Gastroesophageal sphincter (tissue), 3 donors: ENCODE data around the gene CPHXL2.

ENCODE experiments used
- CTCF ChIP-seq, 4 experiments: fragments of 200-600 bp in 2 of 4; fragments of 450-650 bp in 2 of 4; sonication (generic) in 1 of 4; IDR thresholded peaks; one replicate each; pipeline ENCODE4 v1.5.1; 2017 to 2019; ENCODE audit warnings: antibody characterized with exemption in 4 of 4, mild to moderate bottlenecking in 2 of 4, moderate library complexity in 2 of 4
- EP300 ChIP-seq: sonication (generic); formaldehyde crosslinking; IDR thresholded peaks from one replicate; pipeline ENCODE4 v1.6.1; 2017; ENCODE audit warnings: antibody characterized with exemption, mild to moderate bottlenecking
- POLR2A ChIP-seq, 2 donors: fragments of 450-650 bp; IDR thresholded peaks; one replicate each; pipeline ENCODE4 v1.6.1; 2017; ENCODE audit warnings: antibody characterized with exemption in 2 of 2, mild to moderate bottlenecking in 2 of 2, moderate library complexity in 1 of 2

- TF ChIP-seq CTCF (IDR thresholded peaks at IDR 0.05): no peak
- TF ChIP-seq EP300: no peak
- no peak for TF ChIP-seq POLR2A (IDR thresholded peaks at IDR 0.05)
These were observed 16.5 kb downstream of the CPHXL2 start for GRCh38 chr16:75660321-75660720.
